HEK293 (cell line): ENCODE measurements around the gene ATP2A2.

Source experiments
- ZNF2 ChIP-seq: fragments of 450-650 bp; formaldehyde crosslinking; IDR thresholded peaks from 2 replicates; pipeline ENCODE4 v1.5.1; 2016; ENCODE audit warnings: missing biosample characterization, missing genetic modification characterization
- ZNF311 ChIP-seq: fragments of 450-650 bp; formaldehyde crosslinking; IDR thresholded peaks from 2 replicates; pipeline ENCODE4 v1.5.1; 2017; ENCODE audit warnings: missing biosample characterization, missing genetic modification characterization, borderline replicate concordance
- TF ChIP-seq, protein P1 (sequence below): fragments of 450-650 bp; formaldehyde crosslinking; IDR thresholded peaks from 2 replicates; pipeline ENCODE4 v1.5.1; 2017; ENCODE audit warnings: missing biosample characterization, missing genetic modification characterization
- TF ChIP-seq, protein P2 (sequence below): fragments of 450-650 bp; formaldehyde crosslinking; IDR thresholded peaks from 2 replicates; pipeline ENCODE4 v1.5.1; 2016; ENCODE audit warnings: missing biosample characterization, missing genetic modification characterization
- TF ChIP-seq, protein P3 (sequence below): sonication (generic); formaldehyde crosslinking; IDR thresholded peaks from 2 replicates; pipeline ENCODE4 v1.8.1; 2022; ENCODE audit warnings: mild to moderate bottlenecking, moderate library complexity, missing genetic modification reagents
- TF ChIP-seq, protein P4 (sequence below): fragments of 450-650 bp; formaldehyde crosslinking; IDR thresholded peaks from 2 replicates; pipeline ENCODE4 v1.5.1; 2016; ENCODE audit warnings: missing biosample characterization, missing genetic modification characterization

DNA sequence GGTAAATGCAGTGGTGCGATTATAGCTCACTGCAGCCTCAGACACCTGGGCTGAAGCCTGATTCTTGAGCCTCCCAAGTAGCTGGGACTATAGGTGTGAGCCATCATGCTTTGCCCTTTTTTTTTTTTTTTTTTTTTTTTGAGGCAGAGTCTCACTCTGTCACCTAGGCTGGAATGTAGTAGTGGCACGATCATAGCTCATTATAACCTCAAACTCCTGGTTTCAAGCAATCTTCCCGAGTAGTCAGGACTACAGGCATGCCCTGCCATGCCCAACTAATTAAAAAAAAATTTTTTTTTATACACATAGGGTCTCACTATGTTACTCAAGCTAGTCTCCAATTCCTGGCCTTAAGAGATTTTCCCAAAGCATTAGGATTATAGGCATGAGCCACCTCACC, 6.9 kb downstream of the ATP2A2 start:
- TF ChIP-seq ZNF2: no peak
- TF ChIP-seq, protein P1, sequence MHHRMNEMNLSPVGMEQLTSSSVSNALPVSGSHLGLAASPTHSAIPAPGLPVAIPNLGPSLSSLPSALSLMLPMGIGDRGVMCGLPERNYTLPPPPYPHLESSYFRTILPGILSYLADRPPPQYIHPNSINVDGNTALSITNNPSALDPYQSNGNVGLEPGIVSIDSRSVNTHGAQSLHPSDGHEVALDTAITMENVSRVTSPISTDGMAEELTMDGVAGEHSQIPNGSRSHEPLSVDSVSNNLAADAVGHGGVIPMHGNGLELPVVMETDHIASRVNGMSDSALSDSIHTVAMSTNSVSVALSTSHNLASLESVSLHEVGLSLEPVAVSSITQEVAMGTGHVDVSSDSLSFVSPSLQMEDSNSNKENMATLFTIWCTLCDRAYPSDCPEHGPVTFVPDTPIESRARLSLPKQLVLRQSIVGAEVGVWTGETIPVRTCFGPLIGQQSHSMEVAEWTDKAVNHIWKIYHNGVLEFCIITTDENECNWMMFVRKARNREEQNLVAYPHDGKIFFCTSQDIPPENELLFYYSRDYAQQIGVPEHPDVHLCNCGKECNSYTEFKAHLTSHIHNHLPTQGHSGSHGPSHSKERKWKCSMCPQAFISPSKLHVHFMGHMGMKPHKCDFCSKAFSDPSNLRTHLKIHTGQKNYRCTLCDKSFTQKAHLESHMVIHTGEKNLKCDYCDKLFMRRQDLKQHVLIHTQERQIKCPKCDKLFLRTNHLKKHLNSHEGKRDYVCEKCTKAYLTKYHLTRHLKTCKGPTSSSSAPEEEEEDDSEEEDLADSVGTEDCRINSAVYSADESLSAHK (tag by site-specific recombination): no peak
- TF ChIP-seq, protein P2, sequence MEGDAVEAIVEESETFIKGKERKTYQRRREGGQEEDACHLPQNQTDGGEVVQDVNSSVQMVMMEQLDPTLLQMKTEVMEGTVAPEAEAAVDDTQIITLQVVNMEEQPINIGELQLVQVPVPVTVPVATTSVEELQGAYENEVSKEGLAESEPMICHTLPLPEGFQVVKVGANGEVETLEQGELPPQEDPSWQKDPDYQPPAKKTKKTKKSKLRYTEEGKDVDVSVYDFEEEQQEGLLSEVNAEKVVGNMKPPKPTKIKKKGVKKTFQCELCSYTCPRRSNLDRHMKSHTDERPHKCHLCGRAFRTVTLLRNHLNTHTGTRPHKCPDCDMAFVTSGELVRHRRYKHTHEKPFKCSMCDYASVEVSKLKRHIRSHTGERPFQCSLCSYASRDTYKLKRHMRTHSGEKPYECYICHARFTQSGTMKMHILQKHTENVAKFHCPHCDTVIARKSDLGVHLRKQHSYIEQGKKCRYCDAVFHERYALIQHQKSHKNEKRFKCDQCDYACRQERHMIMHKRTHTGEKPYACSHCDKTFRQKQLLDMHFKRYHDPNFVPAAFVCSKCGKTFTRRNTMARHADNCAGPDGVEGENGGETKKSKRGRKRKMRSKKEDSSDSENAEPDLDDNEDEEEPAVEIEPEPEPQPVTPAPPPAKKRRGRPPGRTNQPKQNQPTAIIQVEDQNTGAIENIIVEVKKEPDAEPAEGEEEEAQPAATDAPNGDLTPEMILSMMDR: no peak
- TF ChIP-seq, protein P3, sequence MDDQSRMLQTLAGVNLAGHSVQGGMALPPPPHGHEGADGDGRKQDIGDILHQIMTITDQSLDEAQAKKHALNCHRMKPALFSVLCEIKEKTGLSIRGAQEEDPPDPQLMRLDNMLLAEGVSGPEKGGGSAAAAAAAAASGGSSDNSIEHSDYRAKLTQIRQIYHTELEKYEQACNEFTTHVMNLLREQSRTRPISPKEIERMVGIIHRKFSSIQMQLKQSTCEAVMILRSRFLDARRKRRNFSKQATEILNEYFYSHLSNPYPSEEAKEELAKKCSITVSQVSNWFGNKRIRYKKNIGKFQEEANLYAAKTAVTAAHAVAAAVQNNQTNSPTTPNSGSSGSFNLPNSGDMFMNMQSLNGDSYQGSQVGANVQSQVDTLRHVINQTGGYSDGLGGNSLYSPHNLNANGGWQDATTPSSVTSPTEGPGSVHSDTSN (CRISPR knock-in tag): no peak
- TF ChIP-seq ZNF311 (tag by site-specific recombination): no peak
- TF ChIP-seq, protein P4, sequence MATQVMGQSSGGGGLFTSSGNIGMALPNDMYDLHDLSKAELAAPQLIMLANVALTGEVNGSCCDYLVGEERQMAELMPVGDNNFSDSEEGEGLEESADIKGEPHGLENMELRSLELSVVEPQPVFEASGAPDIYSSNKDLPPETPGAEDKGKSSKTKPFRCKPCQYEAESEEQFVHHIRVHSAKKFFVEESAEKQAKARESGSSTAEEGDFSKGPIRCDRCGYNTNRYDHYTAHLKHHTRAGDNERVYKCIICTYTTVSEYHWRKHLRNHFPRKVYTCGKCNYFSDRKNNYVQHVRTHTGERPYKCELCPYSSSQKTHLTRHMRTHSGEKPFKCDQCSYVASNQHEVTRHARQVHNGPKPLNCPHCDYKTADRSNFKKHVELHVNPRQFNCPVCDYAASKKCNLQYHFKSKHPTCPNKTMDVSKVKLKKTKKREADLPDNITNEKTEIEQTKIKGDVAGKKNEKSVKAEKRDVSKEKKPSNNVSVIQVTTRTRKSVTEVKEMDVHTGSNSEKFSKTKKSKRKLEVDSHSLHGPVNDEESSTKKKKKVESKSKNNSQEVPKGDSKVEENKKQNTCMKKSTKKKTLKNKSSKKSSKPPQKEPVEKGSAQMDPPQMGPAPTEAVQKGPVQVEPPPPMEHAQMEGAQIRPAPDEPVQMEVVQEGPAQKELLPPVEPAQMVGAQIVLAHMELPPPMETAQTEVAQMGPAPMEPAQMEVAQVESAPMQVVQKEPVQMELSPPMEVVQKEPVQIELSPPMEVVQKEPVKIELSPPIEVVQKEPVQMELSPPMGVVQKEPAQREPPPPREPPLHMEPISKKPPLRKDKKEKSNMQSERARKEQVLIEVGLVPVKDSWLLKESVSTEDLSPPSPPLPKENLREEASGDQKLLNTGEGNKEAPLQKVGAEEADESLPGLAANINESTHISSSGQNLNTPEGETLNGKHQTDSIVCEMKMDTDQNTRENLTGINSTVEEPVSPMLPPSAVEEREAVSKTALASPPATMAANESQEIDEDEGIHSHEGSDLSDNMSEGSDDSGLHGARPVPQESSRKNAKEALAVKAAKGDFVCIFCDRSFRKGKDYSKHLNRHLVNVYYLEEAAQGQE (tag by site-specific recombination): no peak
